Gastroesophageal sphincter (tissue), 4 donors: ENCODE data around the gene CFAP73. TPM values are rescaled to one million over a fixed set of nuclear protein-coding genes. Genes with fewer than 3 reads are reported as not detected.
A peak's percentile ranks its signal among the peaks of the same experiment; 100 is the strongest.
"Not testable (repeated sequence)": the region's sequence is repeated elsewhere in the genome, so short reads cannot be mapped to it uniquely, and the experiment has no call there.

Source experiments
- ATAC-seq: fragments of 150-250 bp; one replicate; pipeline ENCODE4 v1.9.1; 2016; ENCODE audit warnings: mild to moderate bottlenecking, moderate library complexity
- H3K27ac ChIP-seq, 4 donors: fragments of 200-600 bp; sonication (generic) in 3 of 4; 1 replicate in 3 of 4; 2 replicates in 1 of 4; pipeline ENCODE4 v1.5.1; 2016 to 2019
- H3K27me3 ChIP-seq: fragments of 200-600 bp; sonication (generic); one replicate; pipeline ENCODE4 v1.5.1; 2019
- H3K36me3 ChIP-seq, 2 donors: fragments of 200-600 bp; sonication (generic); one replicate each; pipeline ENCODE4 v1.5.1; 2019; ENCODE audit warnings: control low read depth in 1 of 2
- H3K4me1 ChIP-seq, 3 donors: fragments of 200-600 bp; sonication (generic); 1 replicate in 2 of 3; 2 replicates in 1 of 3; pipeline ENCODE4 v1.5.1; 2016 to 2019; ENCODE audit warnings: control low read depth in 2 of 3
- H3K4me3 ChIP-seq, 2 donors: fragments of 200-600 bp; sonication (generic); one replicate each; pipeline ENCODE4 v1.5.1; 2019; ENCODE audit warnings: mild to moderate bottlenecking in 1 of 2, moderate library complexity in 1 of 2
- H3K9me3 ChIP-seq, 3 donors: fragments of 200-600 bp; sonication (generic); one replicate each; pipeline ENCODE4 v1.5.1; 2017 to 2019; ENCODE audit warnings: control low read depth in 2 of 3
- CTCF ChIP-seq, 4 experiments: fragments of 200-600 bp in 2 of 4; fragments of 450-650 bp in 2 of 4; sonication (generic) in 1 of 4; IDR thresholded peaks; one replicate each; pipeline ENCODE4 v1.5.1; 2017 to 2019; ENCODE audit warnings: antibody characterized with exemption in 4 of 4, mild to moderate bottlenecking in 2 of 4, moderate library complexity in 2 of 4
- EP300 ChIP-seq: sonication (generic); formaldehyde crosslinking; IDR thresholded peaks from one replicate; pipeline ENCODE4 v1.6.1; 2017; ENCODE audit warnings: antibody characterized with exemption, mild to moderate bottlenecking
- POLR2A ChIP-seq, 2 donors: fragments of 450-650 bp; IDR thresholded peaks; one replicate each; pipeline ENCODE4 v1.6.1; 2017; ENCODE audit warnings: antibody characterized with exemption in 2 of 2, mild to moderate bottlenecking in 2 of 2, moderate library complexity in 1 of 2
- POLR2AphosphoS5 ChIP-seq: sonication (generic); formaldehyde crosslinking; IDR thresholded peaks from one replicate; pipeline ENCODE4 v1.6.1; 2017; ENCODE audit warnings: antibody characterized with exemption
- WGBS, 2 donors: methylation state at CpG; one replicate each; pipeline ENCODE4 v1.1.5; 2018; ENCODE audit warnings: low coverage in 1 of 2; 5-methylcytosine and 5-hydroxymethylcytosine counted together
- small RNA-seq, 4 donors: library from RNA; depleted of rRNA; stranded (forward); fragments of <200 nt; gene quantifications; one replicate each; pipeline ENCODE3, GENCODE V24; 2016
- total RNA-seq, 4 donors: library from RNA; depleted of rRNA; stranded (reverse); fragments of >200 nt; gene quantifications; one replicate each; pipeline ENCODE4 v1.1.0, GENCODE V29; 2016

Gene CFAP73
- total RNA-seq, 4 donors from 2014 or later = not detected

- Histone ChIP-seq H3K9me3 (no peaks in the 10 kb centered on the region), H3K36me3 (no peaks in the 10 kb centered on the region), H3K4me3 (no peak overlapping the region), H3K4me1 (peaks cover 0 to 5% (median 0%) of the 10 kb centered on the region in 3 donors), H3K27ac (no peak overlapping the region), H3K27me3 (no peaks in the 10 kb centered on the region)
- 83 to 96% methylated on average over 1 to 7 of the region's 8 CpGs for WGBS, 2 donors
- ATAC-seq = no peak
- no peak for TF ChIP-seq CTCF (IDR thresholded peaks at IDR 0.05)
- TF ChIP-seq POLR2AphosphoS5 = no peak
- TF ChIP-seq EP300 = no peak
- no peak for TF ChIP-seq POLR2A (IDR thresholded peaks at IDR 0.05)
Measured at GRCh38 chr12:113203852-113204760, 54.6 kb downstream of the CFAP73 start.

DNA sequence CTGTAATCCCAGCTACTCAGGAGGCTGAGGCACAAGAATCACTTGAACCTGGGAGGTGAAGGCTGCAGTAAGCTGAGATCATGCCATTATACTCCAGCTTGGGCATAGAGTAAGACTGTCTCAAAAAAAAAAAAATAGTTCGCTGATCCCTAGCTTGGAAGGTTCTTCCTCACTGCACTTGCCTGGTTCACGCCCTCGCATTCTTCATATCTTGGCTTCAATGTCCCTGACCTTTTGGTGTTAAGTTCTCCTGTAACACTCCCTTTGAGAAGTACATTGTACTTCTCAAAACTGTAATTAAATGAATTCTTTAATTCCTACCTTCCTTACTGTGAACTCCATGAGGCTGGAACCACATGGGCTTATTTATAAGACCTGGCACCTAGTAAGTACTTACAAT is 55.3 kb downstream of the CFAP73 start:
- no peaks in the 10 kb centered on the region for H3K9me3 ChIP-seq
- no peak for ATAC-seq
- no peak overlapping the region for H3K4me3 ChIP-seq
- peaks cover 0 to 5% (median 0%) of the 10 kb centered on the region in 3 donors for H3K4me1 ChIP-seq
- WGBS, 2 donors = 82 to 92% methylated on average over 3 of the region's 3 CpGs
- H3K27ac ChIP-seq = no peak overlapping the region
- H3K36me3 ChIP-seq = no peaks in the 10 kb centered on the region
- no peak for TF ChIP-seq EP300
- no peak for TF ChIP-seq POLR2A (IDR thresholded peaks at IDR 0.05)
- TF ChIP-seq CTCF (IDR thresholded peaks at IDR 0.05) = no peak
- TF ChIP-seq POLR2AphosphoS5 = no peak
- no peaks in the 10 kb centered on the region for H3K27me3 ChIP-seq

DNA sequence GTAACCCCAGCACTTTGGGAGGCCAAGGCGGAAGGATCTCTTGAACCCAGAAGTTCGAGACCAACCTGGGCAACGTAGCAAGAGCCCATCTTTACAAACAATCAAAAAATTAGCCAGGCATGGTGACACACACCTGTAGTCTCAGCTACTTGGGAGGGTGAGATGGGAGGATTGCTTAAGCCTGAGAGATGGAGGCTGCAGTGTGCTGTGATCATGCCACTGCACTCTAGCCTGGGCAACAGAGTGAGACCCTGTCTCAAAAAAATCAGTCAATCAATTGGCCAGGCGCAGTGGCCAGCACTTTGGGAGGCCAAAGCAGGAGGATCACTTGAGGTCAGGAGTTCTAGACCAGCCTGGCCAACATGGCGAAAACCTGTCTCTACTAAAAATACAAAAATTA is 57.3 kb downstream of the CFAP73 start:
- H3K27ac ChIP-seq, H3K4me1 ChIP-seq: not testable (repeated sequence)
- 93 to 100% methylated on average over 1 to 3 of the region's 5 CpGs for WGBS, 2 donors

GRCh38 chr12:113207613-113208040 is 58.1 kb downstream of the CFAP73 start:
- H3K4me1 ChIP-seq = peaks cover 0 to 5% (median 0%) of the 10 kb centered on the region in 3 donors
- no peaks in the 10 kb centered on the region for H3K27me3 ChIP-seq
- no peaks in the 10 kb centered on the region for H3K36me3 ChIP-seq
- no peak for ATAC-seq
- H3K4me3 ChIP-seq = no peak overlapping the region
- no peak for TF ChIP-seq POLR2A (IDR thresholded peaks at IDR 0.05)
- 58 to 68% methylated on average over 4 to 5 of the region's 6 CpGs for whole genome bisulfite sequencing, 2 donors
- H3K27ac ChIP-seq = no peak overlapping the region
- H3K9me3 ChIP-seq = no peaks in the 10 kb centered on the region

More for the DNA sequence above, 57.3 kb downstream of the CFAP73 start:
- not testable (repeated sequence) for H3K9me3 ChIP-seq, H3K36me3 ChIP-seq, H3K4me3 ChIP-seq, H3K27me3 ChIP-seq, ATAC-seq

DNA sequence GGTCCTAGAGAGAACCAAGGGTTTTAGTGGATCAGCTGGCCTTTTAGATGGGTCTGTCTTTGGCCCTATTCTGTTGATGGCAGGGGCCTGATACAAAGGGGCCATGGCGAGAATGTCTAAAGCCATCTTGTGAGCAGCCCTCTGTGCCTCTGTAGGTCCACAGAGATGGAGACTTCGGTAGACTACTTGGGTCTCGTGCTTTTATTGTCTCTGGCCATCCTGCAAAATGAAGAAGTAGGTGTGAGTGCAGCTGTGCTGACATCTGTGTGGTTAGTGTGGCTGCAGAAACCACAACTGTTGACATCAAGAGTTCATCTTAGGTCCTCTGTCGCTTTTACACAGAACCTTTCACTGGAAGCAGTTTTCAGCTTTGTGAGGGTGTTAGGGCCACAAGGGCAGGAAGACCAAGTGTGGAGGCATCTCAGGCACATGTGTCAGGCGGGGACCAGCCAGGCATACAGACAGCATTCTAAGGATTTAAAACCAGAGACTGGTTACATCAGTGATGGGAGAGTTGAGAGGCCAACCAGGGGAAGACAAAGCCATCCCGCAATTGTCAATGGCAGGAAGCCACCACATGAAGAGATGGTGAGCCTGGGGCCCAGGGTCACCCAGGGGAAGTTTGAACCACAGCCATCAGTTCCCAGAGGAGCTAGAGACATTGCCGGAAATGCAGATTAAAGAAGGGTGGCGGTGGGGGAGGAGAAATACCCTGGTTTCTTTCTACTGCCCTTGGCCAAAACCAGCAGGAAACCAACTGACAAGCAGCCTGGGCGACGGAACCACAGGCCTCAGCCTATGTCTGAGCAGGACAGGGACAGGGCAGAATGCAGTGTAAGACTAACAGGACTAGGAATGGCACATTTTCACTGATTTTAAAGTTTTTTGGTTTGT is 58.8 kb downstream of the CFAP73 start:
- peak; percentile 67 for ATAC-seq
- TF ChIP-seq CTCF (IDR thresholded peaks at IDR 0.05) (no peak), POLR2A (IDR thresholded peaks at IDR 0.05) (no peak), POLR2AphosphoS5 (no peak), EP300 (no peak)

More for the DNA sequence above, 58.8 kb downstream of the CFAP73 start:
- Histone ChIP-seq H3K27ac (peak overlapping the region in 2 of 4 donors; percentile 27 to 34), H3K27me3 (no peaks in the 10 kb centered on the region), H3K4me3 (no peak overlapping the region), H3K9me3 (no peaks in the 10 kb centered on the region), H3K4me1 (peaks cover 0 to 5% (median 0%) of the 10 kb centered on the region in 3 donors), H3K36me3 (no peaks in the 10 kb centered on the region)
- 78 to 100% methylated on average over 4 to 5 of the region's 10 CpGs for WGBS, 2 donors

Small RNA genes within 50 kb of the gene (small RNA-seq; reads per million reads assigned to genes)
- gene MIR7106 (0 reads per million in 4 donors), gene RF00019 (0 reads per million in 4 donors)

Other genes with a start within 250 kb of the CFAP73 start
- 10 to 100 TPM in 1 of 4 donors, 1 to 10 TPM in 3; 4.8 to 17.0 (median 7.6) TPM for gene OAS1, start 242.8 kb upstream of the CFAP73 start, total RNA-seq
- gene OAS3, start 211.2 kb upstream of the CFAP73 start, total RNA-seq = 10 to 100 TPM in 1 of 4 donors, 1 to 10 TPM in 3; 3.5 to 10.2 (median 7.2) TPM
- 1 to 10 TPM; 6.5 to 10.0 (median 7.5) TPM for gene OAS2, start 171.2 kb upstream of the CFAP73 start, total RNA-seq
- 1 to 10 TPM; 2.3 to 9.5 (median 5.3) TPM for gene DTX1, start 93.0 kb upstream of the CFAP73 start, total RNA-seq
- gene RASAL1, start 14.0 kb upstream of the CFAP73 start, total RNA-seq = 1 to 10 TPM in 1 of 4 donors, not detected in 3; 1.7 TPM
- gene DDX54, start 35.8 kb downstream of the CFAP73 start, total RNA-seq = 10 to 100 TPM; 38.0 to 60.4 (median 53.3) TPM
- 10 to 100 TPM; 12.3 to 22.8 (median 16.6) TPM for gene RITA1, start 36.0 kb downstream of the CFAP73 start, total RNA-seq
- 10 to 100 TPM; 24.0 to 47.0 (median 37.3) TPM for gene TPCN1, start 71.7 kb downstream of the CFAP73 start, total RNA-seq
- 10 to 100 TPM; 20.9 to 44.2 (median 29.8) TPM for gene SLC8B1, start 185.4 kb downstream of the CFAP73 start, total RNA-seq
- 10 to 100 TPM; 23.1 to 54.4 (median 31.3) TPM for gene PLBD2, start 208.9 kb downstream of the CFAP73 start, total RNA-seq